B cell (primary cell): ENCODE results near the gene YJEFN3. TPM values are rescaled to one million over a fixed set of nuclear protein-coding genes. Genes with fewer than 3 reads are reported as not detected.

Source experiments
- ATAC-seq: fragments of 200-7000 bp; cut with Tn5 transposase; one replicate; pipeline ENCODE4 v1.10.0; 2021; ENCODE audit warnings: low read depth, mild to moderate bottlenecking, moderate number of reproducible peaks, moderate library complexity
- CTCF ChIA-PET: fragments of 350-600 bp; sonication (Branson Sonifier 250); formaldehyde crosslinking; loops from one replicate; lab custom pipeline; 2021; ENCODE audit warnings: antibody characterized with exemption, inconsistent platforms; lab: Charles Lee
- POLR2A ChIA-PET: fragments of 350-600 bp; sonication (Branson Sonifier 250); formaldehyde crosslinking; loops from one replicate; lab custom pipeline; 2021; ENCODE audit warnings: antibody characterized with exemption; lab: Charles Lee
- DNase-seq: peaks from one replicate; pipeline ENCODE4 v3.0.0; 2013
- H2AFZ ChIP-seq: 2 replicates; pipeline ENCODE4 v1.6.1; 2012; ENCODE audit warnings: mild to moderate bottlenecking, low read depth, low read length; ENCODE audit not compliant: insufficient read depth, poor library complexity, severe bottlenecking
- H3K27ac ChIP-seq, 2 donors: 1 replicate in 1 of 2; 2 replicates in 1 of 2; pipeline ENCODE4 v1.5.1; 2012 to 2013; ENCODE audit warnings: low read length in 2 of 2, mild to moderate bottlenecking in 2 of 2, moderate library complexity in 1 of 2
- H3K27me3 ChIP-seq, 4 experiments: fragments of 200-600 bp in 1 of 4; sonication (generic) in 1 of 4; replicated peaks in 1 of 4; 1 replicate in 2 of 4; 2 replicates in 2 of 4; pipeline versions ENCODE4 v1.6.1 to v1.7.0; 2013 to 2016; ENCODE audit warnings: low read length in 3 of 4, mild to moderate bottlenecking in 2 of 4, mixed read lengths in 1 of 4, moderate library complexity in 1 of 4; ENCODE audit not compliant: insufficient read depth in 4 of 4, control insufficient read depth in 3 of 4; ENCODE audit errors: control extremely low read depth in 1 of 4
- H3K36me3 ChIP-seq, 2 experiments: replicated peaks in 1 of 2; 1 replicate in 1 of 2; 2 replicates in 1 of 2; pipeline versions ENCODE4 v1.6.1 to v1.7.1; 2013; ENCODE audit warnings: low read length in 1 of 2; ENCODE audit not compliant: insufficient read depth in 2 of 2, control insufficient read depth in 1 of 2; ENCODE audit errors: control extremely low read depth in 1 of 2, extremely low read depth in 1 of 2
- H3K4me1 ChIP-seq, 2 donors: fragments of 200-600 bp in 1 of 2; sonication (generic) in 1 of 2; 1 replicate in 1 of 2; 2 replicates in 1 of 2; pipeline versions ENCODE4 v1.5.1 to v1.6.1; 2013 to 2017; ENCODE audit warnings: low read length in 2 of 2; ENCODE audit not compliant: control insufficient read depth in 2 of 2, insufficient read depth in 2 of 2
- H3K4me2 ChIP-seq: replicated peaks from 2 replicates; pipeline ENCODE3; 2012; ENCODE audit warnings: mild to moderate bottlenecking, low read depth, low read length; ENCODE audit not compliant: poor library complexity, severe bottlenecking
- H3K4me3 ChIP-seq, 5 experiments: fragments of 200-600 bp in 1 of 5; sonication (generic) in 1 of 5; 1 replicate in 3 of 5; 2 replicates in 2 of 5; pipeline versions ENCODE4 v1.5.1 to v1.7.0; 2011 to 2016; ENCODE audit warnings: low read length in 4 of 5, mild to moderate bottlenecking in 4 of 5, low read depth in 2 of 5, control low read depth in 1 of 5, moderate library complexity in 1 of 5; ENCODE audit not compliant: insufficient read depth in 1 of 5; ENCODE audit errors: control extremely low read depth in 1 of 5, extremely low read depth in 1 of 5
- H3K79me2 ChIP-seq: fragments of 200-600 bp; sonication (generic); one replicate; pipeline ENCODE4 v1.6.0; 2016; ENCODE audit warnings: low read length; ENCODE audit not compliant: control insufficient read depth, insufficient read depth
- H3K9ac ChIP-seq: fragments of 200-600 bp; sonication (generic); 2 replicates; pipeline ENCODE4 v1.6.1; 2017; ENCODE audit warnings: mild to moderate bottlenecking, low read length, moderate library complexity
- H3K9me3 ChIP-seq, 3 donors: one replicate each; pipeline versions ENCODE4 v1.6.1 to v1.7.1; 2013; ENCODE audit warnings: low read length in 2 of 3; ENCODE audit not compliant: control insufficient read depth in 2 of 3, insufficient read depth in 1 of 3; ENCODE audit errors: control extremely low read depth in 1 of 3
- H4K20me1 ChIP-seq: 2 replicates; pipeline ENCODE4 v1.6.0; 2012; ENCODE audit warnings: mild to moderate bottlenecking, low read length; ENCODE audit not compliant: insufficient read depth, control insufficient read depth, poor library complexity, severe bottlenecking
- H3K27ac Mint-ChIP-seq: one replicate; pipeline ENCODE4 v1.8.0; 2021; ENCODE audit warnings: mixed read lengths
- H3K27me3 Mint-ChIP-seq: one replicate; pipeline ENCODE4 v1.8.0; 2021; ENCODE audit warnings: mixed read lengths
- H3K4me1 Mint-ChIP-seq: one replicate; pipeline ENCODE4 v1.8.0; 2021; ENCODE audit warnings: mixed read lengths
- H3K4me3 Mint-ChIP-seq: one replicate; pipeline ENCODE4 v1.8.0; 2021; ENCODE audit warnings: mixed read lengths
- H3K9me3 Mint-ChIP-seq: one replicate; pipeline ENCODE4 v1.8.0; 2022; ENCODE audit warnings: mixed read lengths; ENCODE audit not compliant: insufficient read depth
- EZH2 ChIP-seq: IDR thresholded peaks from 2 replicates; pipeline ENCODE4 v1.6.1; 2012; ENCODE audit warnings: borderline replicate concordance, low read depth, mild to moderate bottlenecking, moderate library complexity, low read length; ENCODE audit not compliant: insufficient read depth, poor library complexity, severe bottlenecking
- WGBS: methylation state at CpG from one replicate; pipeline ENCODE4 v1.1.5; 2013; ENCODE audit warnings: missing lambda C conversion rate; ENCODE audit not compliant: insufficient coverage; 5-methylcytosine and 5-hydroxymethylcytosine counted together
- intact Hi-C: fragments of 100-400 bp; cut with micrococcal nuclease; formaldehyde crosslinking; loops from one replicate; pipeline ENCODE4 v1.10.0; 2022
- polyA plus RNA-seq: library from polyadenylated mRNA; depleted of rRNA; stranded (reverse); fragments of >200 nt; gene quantifications from 2 replicates; pipeline ENCODE4 v1.2.3, GENCODE V29; 2012
- total RNA-seq, 2 donors: library from RNA; stranded (reverse); fragments of 120-200 nt in 1 of 2; gene quantifications; 1 replicate in 1 of 2; 2 replicates in 1 of 2; pipeline versions ENCODE4 v1.2.3 to v1.2.4, GENCODE V29; 2013 to 2022
- TF ChIP-seq, protein P1 (sequence below): fragments of 200-600 bp; IDR thresholded peaks from one replicate; pipeline ENCODE4 v1.8.0; 2022; ENCODE audit warnings: antibody characterized with exemption, mild to moderate bottlenecking

The YJEFN3 gene
- total and polyA plus RNA-seq, 2 donors (not counting 1 experiment from before 2014, with no cell fraction given): 7.1 to 8.8 TPM

DNA sequence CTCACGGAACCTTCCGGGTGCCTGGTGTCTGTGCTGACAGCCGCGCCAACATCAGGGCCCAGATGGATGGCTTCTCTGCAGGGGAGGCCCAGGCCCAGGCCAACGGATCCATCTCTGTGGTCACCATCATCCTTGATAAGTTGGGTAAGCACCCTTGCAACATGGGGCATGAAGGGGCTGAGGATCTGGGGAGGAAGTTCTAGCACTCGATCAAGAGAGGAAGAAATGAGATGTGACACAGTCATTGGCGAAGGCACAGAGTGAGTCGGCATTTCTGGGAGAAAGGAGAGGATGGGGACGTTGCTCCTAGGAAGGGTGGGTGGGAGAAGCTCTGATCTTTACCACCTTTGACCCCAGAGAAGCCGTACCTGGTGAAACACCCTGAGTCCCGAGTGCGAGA, 13.8 kb downstream of the YJEFN3 start:
- peaks cover 22% of the 10 kb centered on the region for H3K4me1 Mint-ChIP-seq
- Histone ChIP-seq H3K4me3 (no peak overlapping the region), H3K36me3 (no peaks in the 10 kb centered on the region), H3K27ac (no peak overlapping the region), H3K9ac (no peak overlapping the region), H2AFZ (no peak overlapping the region), H3K9me3 (peaks cover 0 to 42% (median 0%) of the 10 kb centered on the region in 3 donors), H3K79me2 (no peaks in the 10 kb centered on the region), H3K4me2 (no peak overlapping the region), H3K27me3 (peaks cover 0 to 64% (median 21%) of the 10 kb centered on the region in 4 experiments), H3K4me1 (peaks cover 34 to 38% of the 10 kb centered on the region in 2 donors), H4K20me1 (no peaks in the 10 kb centered on the region)
- POLR2A ChIA-PET: no interaction called here
- no peak for DNase-seq
- CTCF ChIA-PET: interaction anchor here (0.7 kb wide), 1 partner anchor 11 kb away, joined by 3 read pairs; no protein-coding TSS in a partner anchor
- no peak overlapping the region for H3K27ac Mint-ChIP-seq
- ATAC-seq: no peak
- no peaks in the 10 kb centered on the region for H3K9me3 Mint-ChIP-seq
- no peak for TF ChIP-seq EZH2
- TF ChIP-seq, protein P1, sequence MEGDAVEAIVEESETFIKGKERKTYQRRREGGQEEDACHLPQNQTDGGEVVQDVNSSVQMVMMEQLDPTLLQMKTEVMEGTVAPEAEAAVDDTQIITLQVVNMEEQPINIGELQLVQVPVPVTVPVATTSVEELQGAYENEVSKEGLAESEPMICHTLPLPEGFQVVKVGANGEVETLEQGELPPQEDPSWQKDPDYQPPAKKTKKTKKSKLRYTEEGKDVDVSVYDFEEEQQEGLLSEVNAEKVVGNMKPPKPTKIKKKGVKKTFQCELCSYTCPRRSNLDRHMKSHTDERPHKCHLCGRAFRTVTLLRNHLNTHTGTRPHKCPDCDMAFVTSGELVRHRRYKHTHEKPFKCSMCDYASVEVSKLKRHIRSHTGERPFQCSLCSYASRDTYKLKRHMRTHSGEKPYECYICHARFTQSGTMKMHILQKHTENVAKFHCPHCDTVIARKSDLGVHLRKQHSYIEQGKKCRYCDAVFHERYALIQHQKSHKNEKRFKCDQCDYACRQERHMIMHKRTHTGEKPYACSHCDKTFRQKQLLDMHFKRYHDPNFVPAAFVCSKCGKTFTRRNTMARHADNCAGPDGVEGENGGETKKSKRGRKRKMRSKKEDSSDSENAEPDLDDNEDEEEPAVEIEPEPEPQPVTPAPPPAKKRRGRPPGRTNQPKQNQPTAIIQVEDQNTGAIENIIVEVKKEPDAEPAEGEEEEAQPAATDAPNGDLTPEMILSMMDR: no peak
- intact Hi-C loops: no loop called here
- WGBS: 69% methylated on average over 12 of the region's 12 CpGs
- peak overlapping the region; percentile 5 for H3K4me3 Mint-ChIP-seq
- H3K27me3 Mint-ChIP-seq: peaks cover 22% of the 10 kb centered on the region

DNA sequence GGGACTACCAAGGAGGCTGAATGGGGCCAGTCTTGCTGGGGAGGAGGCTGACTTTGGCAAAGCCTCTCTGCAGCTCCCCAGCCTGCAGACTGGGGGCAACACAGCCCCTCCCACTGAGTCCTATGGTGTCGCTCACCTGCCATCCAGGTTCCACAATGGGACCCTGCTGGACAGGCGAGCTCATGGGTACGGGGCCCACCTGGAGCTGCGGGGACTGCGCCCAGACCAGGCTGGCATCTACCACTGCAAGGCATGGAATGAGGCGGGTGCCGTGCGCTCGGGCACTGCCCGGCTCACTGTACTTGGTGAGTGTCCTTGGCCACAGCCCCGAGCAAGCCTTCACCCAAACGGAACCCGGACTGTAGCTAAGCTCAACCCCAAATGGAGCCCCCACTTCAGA, 14.4 kb downstream of the YJEFN3 start:
- ATAC-seq (no peak), DNase-seq (no peak)
- H3K4me3 Mint-ChIP-seq: no peak overlapping the region
- Histone ChIP-seq H3K27ac (no peak overlapping the region), H2AFZ (no peak overlapping the region), H4K20me1 (no peaks in the 10 kb centered on the region), H3K9ac (no peak overlapping the region), H3K4me1 (peaks cover 28 to 33% of the 10 kb centered on the region in 2 donors), H3K4me3 (no peak overlapping the region), H3K36me3 (no peaks in the 10 kb centered on the region), H3K4me2 (no peak overlapping the region), H3K79me2 (no peaks in the 10 kb centered on the region), H3K9me3 (peaks cover 0 to 36% (median 0%) of the 10 kb centered on the region in 3 donors), H3K27me3 (peaks cover 0 to 58% (median 18%) of the 10 kb centered on the region in 4 experiments)
- 98% methylated on average over 13 of the region's 13 CpGs for WGBS
- no peak overlapping the region for H3K27ac Mint-ChIP-seq
- no peaks in the 10 kb centered on the region for H3K9me3 Mint-ChIP-seq
- peaks cover 18% of the 10 kb centered on the region for H3K4me1 Mint-ChIP-seq
- no peak for TF ChIP-seq EZH2
- TF ChIP-seq, protein P1: no peak
- POLR2A ChIA-PET: no interaction called here
- intact Hi-C loops: no loop called here
- H3K27me3 Mint-ChIP-seq: peaks cover 18% of the 10 kb centered on the region
- CTCF ChIA-PET: interaction anchor here (0.7 kb wide), 1 partner anchor 11 kb away, joined by 3 read pairs; no protein-coding TSS in a partner anchor
